ENCODE measurements around the gene TAPBP. TPM values are rescaled to one million over a fixed set of nuclear protein-coding genes. Genes with fewer than 3 reads are reported as not detected.
"Not testable (repeated sequence)": the region's sequence is repeated elsewhere in the genome, so short reads cannot be mapped to it uniquely, and the experiment has no call there.

Gene TAPBP
- total RNA-seq, 1 donor from 2014 or later = 1.7 TPM

GRCh38 chr6:33356295-33356694, 42.4 kb upstream of the TAPBP start:
- Histone ChIP-seq H3K9ac (no peak overlapping the region), H3K9me3 (ENCODE audit: low read depth) (no peaks in the 10 kb centered on the region), H4K20me1 (ENCODE audit: low read depth) (no peaks in the 10 kb centered on the region), H3K79me2 (ENCODE audit: low read depth) (no peaks in the 10 kb centered on the region), H2AFZ (replicated peaks) (peak overlapping the region; percentile 45), H3F3A (ENCODE audit: low read depth) (no peaks in the 10 kb centered on the region), H3K4me2 (no peak overlapping the region), H3K27ac (no peak overlapping the region), H3K27me3 (no peaks in the 10 kb centered on the region), H3K4me3 (no peak overlapping the region), H3K4me1 (no peaks in the 10 kb centered on the region), H3K36me3 (no peaks in the 10 kb centered on the region)
- Mint-ChIP-seq H3K36me3 (no peaks in the 10 kb centered on the region), H3K4me3 (no peak overlapping the region), H3K27ac (no peak overlapping the region), H3K4me1 (peaks cover 11% of the 10 kb centered on the region), H3K27me3 (ENCODE audit: insufficient read depth, low read depth) (peaks cover 4% of the 10 kb centered on the region), H3K9me3 (no peaks in the 10 kb centered on the region)
- DNase-seq (ENCODE audit: low spot score) = no peak
- TF ChIP-seq EZH2phosphoT487 (IDR thresholded peaks at IDR 0.05) (no peak), EZH2 (IDR thresholded peaks at IDR 0.05) (no peak), CTCF (IDR thresholded peaks at IDR 0.05) (no peak)

GRCh38 chr6:33355860-33356259, 42.0 kb upstream of the TAPBP start:
- not testable (repeated sequence) for H3K79me2 ChIP-seq (ENCODE audit: low read depth); H3K4me1 ChIP-seq; H3K27me3 ChIP-seq; H3K4me3 ChIP-seq; H3F3A ChIP-seq (ENCODE audit: low read depth); H3K9me3 Mint-ChIP-seq; H3K9me3 ChIP-seq (ENCODE audit: low read depth); H3K9ac ChIP-seq; H3K27me3 Mint-ChIP-seq (ENCODE audit: insufficient read depth, low read depth); H3K4me3 Mint-ChIP-seq; H3K36me3 ChIP-seq; H3K4me2 ChIP-seq; H3K36me3 Mint-ChIP-seq; H2AFZ ChIP-seq (replicated peaks); DNase-seq (ENCODE audit: low spot score); H4K20me1 ChIP-seq (ENCODE audit: low read depth); H3K27ac ChIP-seq
- peaks cover 11% of the 10 kb centered on the region for H3K4me1 Mint-ChIP-seq
- H3K27ac Mint-ChIP-seq = peak overlapping the region; percentile 5

GRCh38 chr6:33347816-33348215, 33.9 kb upstream of the TAPBP start:
- Histone ChIP-seq H2AFZ (replicated peaks) (no peak overlapping the region), H4K20me1 (ENCODE audit: low read depth) (no peaks in the 10 kb centered on the region), H3K9me3 (ENCODE audit: low read depth) (no peaks in the 10 kb centered on the region), H3K9ac (no peak overlapping the region), H3K36me3 (no peaks in the 10 kb centered on the region), H3K4me3 (no peak overlapping the region), H3K27me3 (no peaks in the 10 kb centered on the region), H3K4me2 (no peak overlapping the region), H3F3A (ENCODE audit: low read depth) (no peaks in the 10 kb centered on the region), H3K4me1 (peaks cover 2% of the 10 kb centered on the region), H3K27ac (no peak overlapping the region), H3K79me2 (ENCODE audit: low read depth) (no peaks in the 10 kb centered on the region)
- Mint-ChIP-seq H3K27me3 (ENCODE audit: insufficient read depth, low read depth) (peaks cover 5% of the 10 kb centered on the region), H3K4me3 (no peak overlapping the region), H3K36me3 (no peaks in the 10 kb centered on the region), H3K9me3 (no peaks in the 10 kb centered on the region), H3K27ac (peak overlapping the region; percentile 19), H3K4me1 (peaks cover 12% of the 10 kb centered on the region)
- no peak for TF ChIP-seq EZH2 (IDR thresholded peaks at IDR 0.05)
- DNase-seq (ENCODE audit: low spot score) = no peak

- H3K4me2 ChIP-seq; H3K9me3 Mint-ChIP-seq; H3K9ac ChIP-seq; H3K79me2 ChIP-seq (ENCODE audit: low read depth); H3K36me3 Mint-ChIP-seq; H3K9me3 ChIP-seq (ENCODE audit: low read depth); H3K4me3 Mint-ChIP-seq; DNase-seq (ENCODE audit: low spot score); H3K27ac ChIP-seq; H3K36me3 ChIP-seq; H2AFZ ChIP-seq (replicated peaks); H3K27me3 Mint-ChIP-seq (ENCODE audit: insufficient read depth, low read depth); H3K27me3 ChIP-seq; H3K4me3 ChIP-seq; H3F3A ChIP-seq (ENCODE audit: low read depth); H3K4me1 ChIP-seq; H4K20me1 ChIP-seq (ENCODE audit: low read depth): not testable (repeated sequence)
- peaks cover 12% of the 10 kb centered on the region for H3K4me1 Mint-ChIP-seq
- H3K27ac Mint-ChIP-seq = peak overlapping the region; percentile 1
Measured at GRCh38 chr6:33346972-33347371, 33.1 kb upstream of the TAPBP start.

Measured in neural progenitor cell (in vitro differentiated cells).